Rectal smooth muscle tissue (tissue), 1 donor: ENCODE measurements around the gene ZFHX3.

Experiments used
- H3K27ac ChIP-seq: one replicate; pipeline ENCODE4 v1.7.0; 2013; ENCODE audit warnings: low read depth, low read length, inconsistent platforms
- H3K27me3 ChIP-seq: one replicate; pipeline ENCODE4 v1.7.0; 2013; ENCODE audit warnings: low read length; ENCODE audit not compliant: control insufficient read depth, insufficient read depth
- H3K36me3 ChIP-seq: one replicate; pipeline ENCODE4 v1.7.0; 2013; ENCODE audit warnings: low read length; ENCODE audit not compliant: control insufficient read depth, insufficient read depth
- H3K4me1 ChIP-seq: one replicate; pipeline ENCODE4 v1.7.0; 2013; ENCODE audit warnings: low read length; ENCODE audit not compliant: control insufficient read depth, insufficient read depth
- H3K4me3 ChIP-seq: one replicate; pipeline ENCODE4 v1.7.0; 2013; ENCODE audit warnings: low read length
- H3K9ac ChIP-seq: one replicate; pipeline ENCODE4 v1.7.0; 2013; ENCODE audit warnings: low read length

ZFHX3 gene

DNA sequence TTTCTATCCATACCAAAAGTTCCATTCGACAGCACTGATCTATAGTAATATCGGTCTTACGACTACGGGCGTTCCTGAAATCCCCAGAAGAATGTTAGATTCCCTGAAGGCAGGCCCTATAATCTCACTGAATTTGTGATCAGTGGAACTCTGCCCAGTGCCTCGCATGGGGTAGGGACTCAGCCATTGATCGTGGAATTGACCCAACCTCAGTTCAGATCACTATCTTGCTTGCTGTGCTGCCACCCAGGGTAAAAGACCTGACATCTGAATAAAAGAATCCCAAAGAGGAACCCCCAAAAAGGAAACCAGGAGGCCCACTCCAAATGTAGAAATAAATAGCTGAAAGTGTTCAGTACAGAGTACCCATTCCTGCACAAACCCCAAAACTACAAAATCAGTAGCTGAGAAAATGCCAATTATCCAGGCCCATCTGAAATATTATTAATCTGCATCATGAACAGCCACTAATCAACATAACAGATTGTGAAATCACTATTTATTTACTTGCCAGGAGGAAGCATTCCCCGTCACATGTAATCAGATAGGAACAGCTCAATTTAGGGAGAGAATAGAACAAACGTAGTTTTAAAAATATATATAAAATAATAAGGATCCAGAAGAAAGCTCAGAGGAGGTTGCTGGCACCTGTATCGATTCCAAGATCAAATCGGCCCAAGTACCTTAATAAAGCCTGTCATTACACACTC is 221.9 kb downstream of the ZFHX3 start:
- Histone ChIP-seq H3K9ac (no peak overlapping the region), H3K27ac (no peak overlapping the region), H3K4me1 (peaks cover 20% of the 10 kb centered on the region)

GRCh38 chr16:72824761-72825160 is 223.2 kb downstream of the ZFHX3 start:
- H3K4me1 ChIP-seq = peaks cover 8% of the 10 kb centered on the region
- H3K4me3 ChIP-seq = no peak overlapping the region
- H3K27me3 ChIP-seq = no peaks in the 10 kb centered on the region
- H3K36me3 ChIP-seq = no peaks in the 10 kb centered on the region
- no peak overlapping the region for H3K27ac ChIP-seq
- H3K9ac ChIP-seq = no peak overlapping the region

More for the DNA sequence above, 221.9 kb downstream of the ZFHX3 start:
- Histone ChIP-seq H3K27me3 (no peaks in the 10 kb centered on the region), H3K4me3 (no peak overlapping the region), H3K36me3 (no peaks in the 10 kb centered on the region)

GRCh38 chr16:72824027-72824426 is 223.9 kb downstream of the ZFHX3 start:
- peaks cover 8% of the 10 kb centered on the region for H3K4me1 ChIP-seq
- no peak overlapping the region for H3K9ac ChIP-seq
- no peak overlapping the region for H3K27ac ChIP-seq
- H3K27me3 ChIP-seq = no peaks in the 10 kb centered on the region
- H3K4me3 ChIP-seq = no peak overlapping the region
- H3K36me3 ChIP-seq = no peaks in the 10 kb centered on the region

DNA sequence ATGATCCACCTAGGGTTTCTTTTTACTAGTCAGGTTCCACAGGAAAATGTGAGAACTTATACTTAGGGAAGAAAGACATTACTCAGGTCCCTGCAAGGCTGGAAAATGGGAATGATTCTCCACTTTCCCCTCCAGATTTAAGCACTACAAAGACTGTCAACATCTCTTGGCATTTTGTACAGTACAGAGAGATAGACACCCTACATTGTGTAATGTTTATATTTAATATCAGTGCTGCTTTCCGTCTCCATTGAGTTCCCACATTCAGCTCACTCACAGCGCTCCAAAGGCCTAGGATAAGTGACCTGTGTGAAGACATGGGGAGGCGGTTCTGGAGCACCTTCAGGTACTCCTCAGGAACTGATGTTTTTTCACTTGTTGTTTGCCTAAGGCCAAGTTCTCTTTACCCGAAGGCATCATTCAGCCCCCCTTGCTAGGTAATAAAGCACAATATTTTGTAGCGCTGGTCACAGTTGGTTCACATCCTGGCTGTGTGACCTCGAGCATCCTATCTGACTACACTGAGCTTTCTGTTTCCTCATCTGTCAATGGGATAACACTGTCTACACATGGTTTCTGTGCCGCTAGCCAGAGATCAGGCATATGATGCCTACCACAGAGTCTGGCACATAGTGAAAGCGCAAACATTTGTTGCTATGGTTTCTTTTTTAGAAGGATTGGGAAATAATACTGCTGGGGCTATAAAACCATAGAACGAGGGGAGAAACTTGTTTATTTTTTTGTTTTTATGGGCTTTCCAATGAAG is 226.6 kb downstream of the ZFHX3 start:
- Histone ChIP-seq H3K27ac (no peak overlapping the region), H3K4me3 (no peak overlapping the region), H3K36me3 (no peaks in the 10 kb centered on the region), H3K9ac (no peak overlapping the region), H3K4me1 (peaks cover 3% of the 10 kb centered on the region), H3K27me3 (no peaks in the 10 kb centered on the region)

- Histone ChIP-seq H3K27me3 (no peaks in the 10 kb centered on the region), H3K9ac (no peak overlapping the region), H3K4me3 (no peak overlapping the region), H3K36me3 (no peaks in the 10 kb centered on the region), H3K4me1 (peaks cover 3% of the 10 kb centered on the region), H3K27ac (no peak overlapping the region)
These were observed 228.6 kb downstream of the ZFHX3 start for GRCh38 chr16:72819345-72819744.

GRCh38 chr16:72818236-72818845 is 229.6 kb downstream of the ZFHX3 start:
- no peak overlapping the region for H3K27ac ChIP-seq
- H3K4me1 ChIP-seq = peaks cover 3% of the 10 kb centered on the region
- H3K36me3 ChIP-seq = no peaks in the 10 kb centered on the region
- H3K4me3 ChIP-seq = no peak overlapping the region
- no peak overlapping the region for H3K9ac ChIP-seq
- no peaks in the 10 kb centered on the region for H3K27me3 ChIP-seq

DNA sequence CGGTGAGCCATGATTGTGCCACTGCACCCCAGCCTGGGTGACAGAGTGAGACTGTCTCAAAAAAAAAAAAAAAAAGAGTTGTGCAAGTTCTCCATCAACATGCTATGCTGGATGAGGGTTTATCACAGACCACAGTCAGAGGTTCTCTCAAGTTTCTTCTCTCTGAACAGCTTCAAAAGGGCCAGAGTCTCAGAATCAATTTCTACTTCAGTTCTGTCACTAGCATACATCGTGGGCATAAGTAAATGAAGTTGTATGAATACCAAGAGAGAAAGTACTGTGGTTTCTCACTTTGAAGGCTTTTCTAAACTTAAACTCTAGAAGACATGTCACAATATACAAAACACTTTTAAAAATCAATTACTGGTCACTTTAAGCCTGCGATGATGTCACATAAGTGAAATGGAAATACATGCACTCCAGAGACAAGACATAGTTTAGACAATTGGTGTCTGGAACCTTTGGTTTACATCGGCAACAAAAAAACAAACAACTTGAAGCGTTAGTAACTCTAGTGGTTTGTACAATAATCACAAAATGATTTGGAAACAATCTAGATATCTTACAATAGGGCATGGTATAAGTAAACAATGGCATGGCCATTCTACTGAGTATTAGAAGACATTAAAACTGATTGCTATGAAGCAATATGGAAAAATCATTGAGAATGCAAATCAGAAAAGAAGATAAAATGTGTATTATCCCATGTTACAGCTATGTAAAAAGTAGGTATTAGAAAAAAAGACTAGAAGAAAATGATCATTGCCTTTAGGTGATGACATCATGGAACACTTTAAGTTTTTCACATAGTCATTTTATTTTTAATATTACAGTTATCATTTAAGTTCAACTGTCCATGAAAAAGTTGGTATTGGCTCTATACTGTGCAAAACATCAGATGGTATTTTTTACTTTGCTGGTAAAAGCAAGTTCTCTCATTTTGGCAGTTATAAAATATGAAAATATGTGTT is 232.3 kb downstream of the ZFHX3 start:
- H3K27ac ChIP-seq = no peak overlapping the region
- no peaks in the 10 kb centered on the region for H3K27me3 ChIP-seq
- H3K4me3 ChIP-seq = no peak overlapping the region
- H3K4me1 ChIP-seq = peaks cover 3% of the 10 kb centered on the region
- no peak overlapping the region for H3K9ac ChIP-seq
- no peaks in the 10 kb centered on the region for H3K36me3 ChIP-seq

GRCh38 chr16:72814226-72814625 is 233.7 kb downstream of the ZFHX3 start:
- Histone ChIP-seq H3K4me1 (peaks cover 3% of the 10 kb centered on the region), H3K27ac (no peak overlapping the region)

DNA sequence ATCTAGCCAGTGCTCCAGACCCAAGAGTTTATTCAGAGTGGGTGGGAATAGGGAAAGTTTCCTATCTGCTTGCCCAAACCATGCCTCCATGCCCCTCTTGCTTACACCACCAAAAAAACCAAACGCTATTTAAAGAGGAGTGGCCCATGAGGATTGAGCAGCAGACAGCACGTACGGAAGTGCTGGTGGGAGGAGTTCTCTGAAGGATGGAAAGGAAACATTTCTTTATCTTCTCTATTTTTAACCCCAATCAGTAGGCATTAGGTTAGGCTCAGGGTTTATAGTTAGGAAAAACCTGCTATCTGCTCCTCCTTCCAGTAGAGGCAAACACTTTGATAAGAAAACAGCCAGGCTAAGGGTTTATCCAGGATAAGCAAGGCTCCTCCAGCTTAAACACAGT is 235.3 kb downstream of the ZFHX3 start:
- H3K36me3 ChIP-seq = no peaks in the 10 kb centered on the region

More at GRCh38 chr16:72814226-72814625, 233.7 kb downstream of the ZFHX3 start:
- Histone ChIP-seq H3K9ac (no peak overlapping the region), H3K36me3 (no peaks in the 10 kb centered on the region), H3K4me3 (no peak overlapping the region), H3K27me3 (no peaks in the 10 kb centered on the region)

GRCh38 chr16:72811876-72812275 is 236.1 kb downstream of the ZFHX3 start:
- H3K9ac ChIP-seq = no peak overlapping the region
- no peaks in the 10 kb centered on the region for H3K27me3 ChIP-seq
- H3K4me1 ChIP-seq = no peaks in the 10 kb centered on the region
- no peak overlapping the region for H3K27ac ChIP-seq
- no peaks in the 10 kb centered on the region for H3K36me3 ChIP-seq
- no peak overlapping the region for H3K4me3 ChIP-seq

More for the DNA sequence above, 235.3 kb downstream of the ZFHX3 start:
- no peak overlapping the region for H3K27ac ChIP-seq
- no peaks in the 10 kb centered on the region for H3K4me1 ChIP-seq
- H3K4me3 ChIP-seq = no peak overlapping the region
- no peaks in the 10 kb centered on the region for H3K27me3 ChIP-seq
- no peak overlapping the region for H3K9ac ChIP-seq

- Histone ChIP-seq H3K27me3 (no peaks in the 10 kb centered on the region), H3K36me3 (no peaks in the 10 kb centered on the region), H3K27ac (no peak overlapping the region), H3K9ac (no peak overlapping the region), H3K4me1 (no peaks in the 10 kb centered on the region), H3K4me3 (no peak overlapping the region)
These were observed 236.7 kb downstream of the ZFHX3 start for GRCh38 chr16:72811188-72811720.
